Thoracic aorta (tissue), 2 donors: ENCODE results near the gene MAP1LC3B. TPM values are rescaled to one million over a fixed set of nuclear protein-coding genes. Genes with fewer than 3 reads are reported as not detected.

Experiments used
- ATAC-seq: fragments of 150-250 bp; one replicate; pipeline ENCODE4 v1.8.0; 2017; ENCODE audit warnings: low read depth; ENCODE audit not compliant: insufficient number of reproducible peaks, low FRiP score
- DNase-seq: peaks from one replicate; pipeline ENCODE4 v3.0.0-alpha.2; 2020; ENCODE audit warnings: low spot score
- H3K27ac ChIP-seq, 2 donors: fragments of 200-600 bp; sonication (generic); 1 replicate in 1 of 2; 2 replicates in 1 of 2; pipeline ENCODE4 v1.5.1; 2016; ENCODE audit warnings: mild to moderate bottlenecking in 2 of 2, moderate library complexity in 2 of 2
- H3K27me3 ChIP-seq: fragments of 200-600 bp; sonication (generic); replicated peaks from 2 replicates; pipeline ENCODE4 v1.6.0; 2016; ENCODE audit warnings: mild to moderate bottlenecking; ENCODE audit not compliant: insufficient read depth
- H3K36me3 ChIP-seq: fragments of 200-600 bp; sonication (generic); one replicate; pipeline ENCODE4 v1.5.1; 2016
- H3K4me1 ChIP-seq, 2 donors: fragments of 200-600 bp; sonication (generic); 1 replicate in 1 of 2; 2 replicates in 1 of 2; pipeline versions ENCODE4 v1.5.1 to v1.6.0; 2016; ENCODE audit warnings: low read depth in 2 of 2, mild to moderate bottlenecking in 1 of 2; ENCODE audit not compliant: control insufficient read depth in 1 of 2
- H3K4me3 ChIP-seq: fragments of 200-600 bp; sonication (generic); 2 replicates; pipeline ENCODE4 v1.5.1; 2016; ENCODE audit warnings: mild to moderate bottlenecking
- H3K9me3 ChIP-seq: fragments of 200-600 bp; sonication (generic); 2 replicates; pipeline ENCODE4 v1.5.1; 2016
- total RNA-seq, 2 donors: library from RNA; depleted of rRNA; stranded (reverse); fragments of >200 nt; gene quantifications; one replicate each; pipeline versions ENCODE4 v1.1.0 to v1.2.3, GENCODE V29; 2016
- TF ChIP-seq, protein P1 (sequence below): fragments of 200-600 bp; sonication (generic); IDR thresholded peaks from one replicate; pipeline ENCODE4 v1.5.1; 2019; ENCODE audit warnings: antibody characterized with exemption

Gene MAP1LC3B
- total RNA-seq, 2 donors from 2014 or later, result 65.4 to 80.4 TPM

DNA sequence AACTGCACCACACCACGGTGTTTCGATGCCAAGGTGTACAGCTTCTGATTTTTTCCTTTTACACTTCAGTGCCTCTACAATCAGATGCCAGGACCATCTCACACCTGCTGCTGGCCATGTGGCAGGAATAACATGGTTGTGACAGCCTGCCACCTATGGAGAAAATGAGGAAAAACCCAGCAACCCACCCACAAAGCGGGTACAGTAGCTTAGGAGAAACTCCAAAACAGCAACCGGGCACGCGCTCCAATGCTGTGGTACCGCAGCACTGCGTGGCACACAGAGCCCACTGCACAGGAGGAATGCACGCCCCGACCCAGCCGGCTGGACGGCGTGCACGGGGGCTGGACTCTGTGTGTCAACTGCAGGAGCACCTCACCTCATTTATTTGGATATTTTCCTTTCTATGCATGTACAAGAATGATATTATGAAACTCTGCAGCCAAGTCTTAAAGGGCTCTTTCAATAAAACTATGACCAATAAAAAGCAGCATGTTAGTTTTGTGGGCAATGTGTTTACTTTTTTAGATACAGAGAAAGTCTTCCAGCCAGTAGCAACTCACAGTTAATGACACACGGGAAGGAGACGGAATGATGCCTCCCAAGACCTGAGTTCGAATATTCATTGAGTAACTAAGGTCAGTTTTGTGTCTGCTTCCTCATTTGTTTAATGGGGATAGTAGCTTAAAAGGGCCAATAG, 45.9 kb downstream of the MAP1LC3B start:
- H3K27me3 ChIP-seq, result no peaks in the 10 kb centered on the region
- ATAC-seq, result no peak
- no peak overlapping the region for H3K4me3 ChIP-seq
- DNase-seq, result no peak
- peaks cover 14 to 46% of the 10 kb centered on the region in 2 donors for H3K4me1 ChIP-seq
- H3K9me3 ChIP-seq, result no peaks in the 10 kb centered on the region
- no peak overlapping the region for H3K27ac ChIP-seq
- no peaks in the 10 kb centered on the region for H3K36me3 ChIP-seq
- TF ChIP-seq, protein P1, sequence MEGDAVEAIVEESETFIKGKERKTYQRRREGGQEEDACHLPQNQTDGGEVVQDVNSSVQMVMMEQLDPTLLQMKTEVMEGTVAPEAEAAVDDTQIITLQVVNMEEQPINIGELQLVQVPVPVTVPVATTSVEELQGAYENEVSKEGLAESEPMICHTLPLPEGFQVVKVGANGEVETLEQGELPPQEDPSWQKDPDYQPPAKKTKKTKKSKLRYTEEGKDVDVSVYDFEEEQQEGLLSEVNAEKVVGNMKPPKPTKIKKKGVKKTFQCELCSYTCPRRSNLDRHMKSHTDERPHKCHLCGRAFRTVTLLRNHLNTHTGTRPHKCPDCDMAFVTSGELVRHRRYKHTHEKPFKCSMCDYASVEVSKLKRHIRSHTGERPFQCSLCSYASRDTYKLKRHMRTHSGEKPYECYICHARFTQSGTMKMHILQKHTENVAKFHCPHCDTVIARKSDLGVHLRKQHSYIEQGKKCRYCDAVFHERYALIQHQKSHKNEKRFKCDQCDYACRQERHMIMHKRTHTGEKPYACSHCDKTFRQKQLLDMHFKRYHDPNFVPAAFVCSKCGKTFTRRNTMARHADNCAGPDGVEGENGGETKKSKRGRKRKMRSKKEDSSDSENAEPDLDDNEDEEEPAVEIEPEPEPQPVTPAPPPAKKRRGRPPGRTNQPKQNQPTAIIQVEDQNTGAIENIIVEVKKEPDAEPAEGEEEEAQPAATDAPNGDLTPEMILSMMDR, result no peak

DNA sequence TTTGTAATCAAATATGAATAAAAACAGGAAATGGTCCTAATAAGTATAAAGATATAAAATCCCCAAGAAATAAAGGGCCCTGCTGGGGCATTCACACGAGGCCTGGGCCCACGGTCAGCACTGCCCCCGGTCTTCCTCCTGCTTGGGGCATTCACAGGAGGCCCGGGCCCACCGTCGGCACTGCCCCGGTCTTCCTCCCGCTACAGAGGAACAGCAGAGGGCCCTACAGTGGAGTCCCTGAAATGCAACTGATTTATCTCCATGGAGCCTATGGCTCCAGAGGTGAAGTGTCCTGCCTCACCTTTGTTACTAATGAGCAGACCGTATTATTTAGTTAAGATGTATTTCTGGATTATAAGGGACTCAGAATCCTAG, 46.5 kb downstream of the MAP1LC3B start:
- ATAC-seq, result no peak

DNA sequence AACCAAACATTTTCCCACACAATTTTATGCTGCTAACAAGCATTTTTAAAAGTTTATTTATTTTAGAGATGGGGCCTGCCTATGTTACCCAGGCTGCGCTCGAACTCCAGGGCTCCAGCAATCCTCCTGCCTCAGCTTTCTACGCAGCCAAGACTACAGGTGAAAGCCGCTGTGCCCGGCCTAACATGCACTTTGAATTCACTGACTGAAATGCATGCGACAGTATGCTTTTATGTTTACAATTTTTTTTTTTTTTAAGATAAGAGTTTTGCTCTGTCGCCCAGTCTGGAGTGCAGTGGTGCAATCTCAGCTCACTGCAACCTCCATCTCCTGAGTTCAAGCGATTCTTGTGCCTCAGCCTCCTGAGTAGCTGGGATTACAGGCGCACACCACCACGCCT, 47.8 kb downstream of the MAP1LC3B start:
- no peaks in the 10 kb centered on the region for H3K27me3 ChIP-seq
- H3K36me3 ChIP-seq, result no peaks in the 10 kb centered on the region
- peaks cover 14 to 45% of the 10 kb centered on the region in 2 donors for H3K4me1 ChIP-seq
- DNase-seq (no peak), ATAC-seq (no peak)
- TF ChIP-seq, protein P1, result no peak
- no peaks in the 10 kb centered on the region for H3K9me3 ChIP-seq
- no peak overlapping the region for H3K4me3 ChIP-seq
- H3K27ac ChIP-seq, result no peak overlapping the region

More for the DNA sequence above, 46.5 kb downstream of the MAP1LC3B start:
- DNase-seq, result no peak
- Histone ChIP-seq H3K9me3 (no peaks in the 10 kb centered on the region), H3K27ac (no peak overlapping the region), H3K4me3 (no peak overlapping the region), H3K4me1 (peaks cover 14 to 46% of the 10 kb centered on the region in 2 donors), H3K36me3 (no peaks in the 10 kb centered on the region), H3K27me3 (no peaks in the 10 kb centered on the region)
- TF ChIP-seq, protein P1, result no peak

DNA sequence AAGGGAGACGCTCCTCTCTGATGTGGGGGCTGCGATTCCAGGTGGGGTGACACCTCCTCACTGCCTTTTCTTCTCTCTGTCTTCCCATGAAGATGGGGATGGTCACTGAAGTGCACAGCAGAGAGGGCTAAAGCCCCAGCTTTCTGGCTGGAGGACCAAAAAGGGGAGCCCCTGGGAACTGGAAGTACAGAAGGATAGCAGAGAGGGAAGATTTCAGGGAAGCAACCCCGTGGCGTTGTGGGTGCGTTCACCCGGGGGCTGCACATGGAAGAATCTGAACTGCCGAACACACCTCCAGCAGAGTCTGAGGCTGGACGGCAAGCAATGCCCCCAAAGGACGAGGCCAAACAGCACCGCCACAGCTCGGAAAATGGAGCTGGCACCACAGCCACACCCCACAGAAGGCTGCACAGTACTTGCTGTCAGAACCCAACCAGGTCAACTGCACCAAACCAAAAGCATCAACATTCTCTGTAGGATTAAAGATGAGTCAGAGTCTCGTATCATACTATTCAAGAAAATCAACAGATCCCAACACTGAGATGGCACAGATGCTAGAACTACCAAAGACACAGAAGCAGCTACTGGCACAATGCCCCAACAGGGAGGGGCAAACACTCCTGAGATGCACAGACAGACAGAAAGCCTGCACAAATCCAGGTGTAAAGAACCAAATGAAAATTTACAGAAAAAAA, 49.9 kb downstream of the MAP1LC3B start:
- Histone ChIP-seq H3K36me3 (peaks cover 9% of the 10 kb centered on the region), H3K4me3 (no peak overlapping the region), H3K9me3 (no peaks in the 10 kb centered on the region), H3K4me1 (peaks cover 0 to 29% of the 10 kb centered on the region in 2 donors), H3K27me3 (no peaks in the 10 kb centered on the region), H3K27ac (no peak overlapping the region)
- TF ChIP-seq, protein P1, result no peak
- ATAC-seq (no peak), DNase-seq (no peak)

DNA sequence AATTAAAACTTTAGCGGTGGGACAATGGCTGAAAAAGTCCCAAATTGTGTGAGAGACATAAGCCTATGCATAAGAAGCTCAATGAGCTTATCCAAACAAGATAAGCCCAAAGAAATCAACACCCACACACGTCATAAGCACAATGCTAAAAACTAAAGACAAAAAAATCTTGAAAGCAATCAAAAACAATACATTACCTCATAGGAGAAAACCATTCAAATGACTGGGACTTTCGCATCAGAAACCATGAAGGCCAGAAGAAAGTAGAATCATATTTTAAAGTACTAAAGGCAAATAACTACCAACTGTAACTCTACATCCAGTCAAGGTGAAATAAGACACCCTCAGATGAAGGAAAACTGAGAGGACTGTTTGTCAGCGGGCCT, 50.4 kb downstream of the MAP1LC3B start:
- Histone ChIP-seq H3K27ac (no peak overlapping the region), H3K4me3 (no peak overlapping the region), H3K9me3 (no peaks in the 10 kb centered on the region), H3K4me1 (peaks cover 0 to 29% of the 10 kb centered on the region in 2 donors), H3K27me3 (no peaks in the 10 kb centered on the region), H3K36me3 (peaks cover 9% of the 10 kb centered on the region)
- TF ChIP-seq, protein P1, result no peak
- DNase-seq (no peak), ATAC-seq (no peak)
